H9 (cell line): ENCODE data around the gene NEUROG1. TPM values are rescaled to one million over a fixed set of nuclear protein-coding genes. Genes with fewer than 3 reads are reported as not detected.
A peak's percentile ranks its signal among the peaks of the same experiment; 100 is the strongest.

Experiments used
- DNase-seq: peaks from one replicate; pipeline ENCODE4 v3.0.0-alpha.2; 2017
- H2AFZ ChIP-seq: one replicate; pipeline ENCODE4 v1.6.1; 2013; ENCODE audit warnings: mild to moderate bottlenecking, low read length, control low read depth, moderate library complexity
- H2AK5ac ChIP-seq: 2 replicates; pipeline ENCODE4 v1.6.1; 2013; ENCODE audit warnings: low read length, control low read depth, mixed read lengths; ENCODE audit not compliant: insufficient read length
- H2BK120ac ChIP-seq: one replicate; pipeline ENCODE4 v1.6.1; 2013; ENCODE audit warnings: low read depth, mild to moderate bottlenecking, low read length, control low read depth, inconsistent platforms; ENCODE audit not compliant: poor library complexity, severe bottlenecking
- H2BK12ac ChIP-seq: 2 replicates; pipeline ENCODE4 v1.6.1; 2013; ENCODE audit warnings: low read length, control low read depth, mixed read lengths, low read depth; ENCODE audit not compliant: insufficient read length
- H2BK15ac ChIP-seq: 2 replicates; pipeline ENCODE4 v1.6.1; 2013; ENCODE audit warnings: low read depth, low read length, control low read depth
- H2BK20ac ChIP-seq: one replicate; pipeline ENCODE4 v1.6.1; 2013; ENCODE audit warnings: low read depth, mild to moderate bottlenecking, low read length, control low read depth, inconsistent platforms; ENCODE audit not compliant: poor library complexity, severe bottlenecking
- H2BK5ac ChIP-seq: 2 replicates; pipeline ENCODE4 v1.6.1; 2013; ENCODE audit warnings: low read length, control low read depth, mixed read lengths; ENCODE audit not compliant: insufficient read length
- H3K14ac ChIP-seq: 2 replicates; pipeline ENCODE4 v1.6.1; 2013; ENCODE audit warnings: low read length, control low read depth; ENCODE audit not compliant: insufficient read depth
- H3K18ac ChIP-seq: 2 replicates; pipeline ENCODE4 v1.6.1; 2013; ENCODE audit warnings: low read depth, mild to moderate bottlenecking, mixed read lengths, low read length, control low read depth; ENCODE audit not compliant: insufficient read length
- H3K23ac ChIP-seq: 2 replicates; pipeline ENCODE4 v1.6.1; 2013; ENCODE audit warnings: low read length, control low read depth, mixed read lengths, low read depth; ENCODE audit not compliant: insufficient read length
- H3K23me2 ChIP-seq: 2 replicates; pipeline ENCODE4 v1.6.1; 2013; ENCODE audit warnings: low read depth, mild to moderate bottlenecking, mixed read lengths, low read length, control low read depth; ENCODE audit not compliant: insufficient read length, poor library complexity, severe bottlenecking
- H3K27ac ChIP-seq: 2 replicates; pipeline ENCODE4 v1.5.1; 2013; ENCODE audit warnings: low read length, control low read depth, mixed read lengths, low read depth; ENCODE audit not compliant: insufficient read length
- H3K27me3 ChIP-seq: 2 replicates; pipeline ENCODE4 v1.6.1; 2013; ENCODE audit warnings: low read length, control low read depth, inconsistent platforms; ENCODE audit not compliant: insufficient read depth
- H3K4ac ChIP-seq: 2 replicates; pipeline ENCODE4 v1.6.1; 2013; ENCODE audit warnings: low read depth, mild to moderate bottlenecking, control low read depth, inconsistent platforms, low read length, moderate library complexity
- H3K4me1 ChIP-seq: 2 replicates; pipeline ENCODE4 v1.6.1; 2013; ENCODE audit warnings: low read length, control low read depth, inconsistent platforms; ENCODE audit not compliant: insufficient read depth
- H3K4me2 ChIP-seq: 2 replicates; pipeline ENCODE4 v1.6.1; 2013; ENCODE audit warnings: low read length, control low read depth, mixed read lengths; ENCODE audit not compliant: insufficient read length, insufficient read depth
- H3K56ac ChIP-seq: 2 replicates; pipeline ENCODE4 v1.6.1; 2013; ENCODE audit warnings: low read depth, mild to moderate bottlenecking, mixed read lengths, low read length, control low read depth; ENCODE audit not compliant: insufficient read length
- H3K79me1 ChIP-seq: 2 replicates; pipeline ENCODE4 v1.6.1; 2013; ENCODE audit warnings: low read depth, mild to moderate bottlenecking, moderate library complexity, low read length, control low read depth, inconsistent platforms; ENCODE audit not compliant: insufficient read depth, poor library complexity, severe bottlenecking
- H3K79me2 ChIP-seq: 2 replicates; pipeline ENCODE4 v1.6.1; 2013; ENCODE audit warnings: low read length, control low read depth, inconsistent platforms; ENCODE audit not compliant: insufficient read depth
- H3K9ac ChIP-seq: 2 replicates; pipeline ENCODE4 v1.6.1; 2013; ENCODE audit warnings: low read length, control low read depth, mixed read lengths; ENCODE audit not compliant: insufficient read length; ENCODE audit errors: extremely low read depth
- H3K9me3 ChIP-seq: one replicate; pipeline ENCODE4 v1.6.1; 2013; ENCODE audit warnings: low read depth, low read length, inconsistent platforms; ENCODE audit not compliant: control insufficient read depth
- H3T11ph ChIP-seq: one replicate; pipeline ENCODE4 v1.6.1; 2013; ENCODE audit warnings: mild to moderate bottlenecking, low read length, control low read depth, inconsistent platforms
- H4K20me1 ChIP-seq: one replicate; pipeline ENCODE4 v1.6.1; 2013; ENCODE audit not compliant: control insufficient read depth, insufficient read length, insufficient read depth
- H4K5ac ChIP-seq: 2 replicates; pipeline ENCODE4 v1.6.1; 2013; ENCODE audit warnings: low read depth, mild to moderate bottlenecking, mixed read lengths, low read length, control low read depth; ENCODE audit not compliant: insufficient read length
- H4K8ac ChIP-seq: replicated peaks from 2 replicates; pipeline ENCODE4 v1.6.1; 2013; ENCODE audit warnings: low read length, control low read depth, mixed read lengths, low read depth; ENCODE audit not compliant: insufficient read length
- H4K91ac ChIP-seq: 2 replicates; pipeline ENCODE4 v1.6.1; 2013; ENCODE audit warnings: low read depth, mild to moderate bottlenecking, moderate library complexity, mixed read lengths, low read length, control low read depth; ENCODE audit not compliant: insufficient read length
- H3K27ac Mint-ChIP-seq, 3 experiments: 2 replicates in 2 of 3; 3 replicates in 1 of 3; pipeline ENCODE4 v1.8.0; 2020 to 2021; ENCODE audit warnings: mixed read lengths in 3 of 3, mild to moderate bottlenecking in 1 of 3, moderate library complexity in 1 of 3
- H3K27me3 Mint-ChIP-seq: 2 replicates; pipeline ENCODE4 v1.8.0; 2021; ENCODE audit warnings: low read depth, mild to moderate bottlenecking, moderate library complexity, mixed read lengths
- H3K36me3 Mint-ChIP-seq, 3 experiments: 2 replicates in 2 of 3; 3 replicates in 1 of 3; pipeline ENCODE4 v1.8.0; 2020 to 2021; ENCODE audit warnings: low read depth in 3 of 3, mixed read lengths in 3 of 3; ENCODE audit not compliant: insufficient read depth in 1 of 3
- H3K4me1 Mint-ChIP-seq, 2 experiments: 2 replicates each; pipeline ENCODE4 v1.8.0; 2020; ENCODE audit warnings: mixed read lengths in 2 of 2
- H3K4me3 Mint-ChIP-seq, 2 experiments: 2 replicates in 1 of 2; 3 replicates in 1 of 2; pipeline ENCODE4 v1.8.0; 2020 to 2021; ENCODE audit warnings: mild to moderate bottlenecking in 2 of 2, mixed read lengths in 2 of 2, moderate library complexity in 1 of 2
- H3K9me3 Mint-ChIP-seq, 2 experiments: 2 replicates in 1 of 2; 3 replicates in 1 of 2; pipeline ENCODE4 v1.8.0; 2020; ENCODE audit warnings: mild to moderate bottlenecking in 2 of 2, mixed read lengths in 2 of 2, moderate library complexity in 1 of 2
- CTCF ChIP-seq: fragments of 200-600 bp; sonication (generic); conservative IDR thresholded peaks from 3 replicates; pipeline ENCODE4 v1.8.0; 2021; ENCODE audit warnings: antibody characterized with exemption, mild to moderate bottlenecking
- WGBS: extraction: QIAGEN DNeasy Blood & Tissue Kit; methylation state at CpG from one replicate; pipeline ENCODE4 v1.1.7; 2013; ENCODE audit warnings: missing lambda C conversion rate, low lambda C conversion rate, mixed read lengths; ENCODE audit not compliant: insufficient read length; ENCODE audit errors: extremely low coverage; 5-methylcytosine and 5-hydroxymethylcytosine counted together
- total RNA-seq: library from RNA; stranded (reverse); gene quantifications from 2 replicates; pipeline ENCODE4 v1.2.1, GENCODE V29; 2021

The NEUROG1 gene
- total RNA-seq, 1 experiment from 2014 or later, result not detected

- Histone ChIP-seq H4K91ac (no peak overlapping the region), H2AK5ac (no peak overlapping the region), H3K18ac (no peak overlapping the region), H2BK15ac (no peak overlapping the region), H3K14ac (no peak overlapping the region), H3K27me3 (peaks cover 90% of the 10 kb centered on the region), H3K9me3 (no peaks in the 10 kb centered on the region), H2AFZ (no peak overlapping the region), H3K4me1 (peaks cover 2% of the 10 kb centered on the region; the same call in 1 of the 2 replicates), H3K4me2 (peak overlapping the region; percentile 46), H3K4ac (no peak overlapping the region), H2BK12ac (no peak overlapping the region), H2BK5ac (no peak overlapping the region), H4K20me1 (no peaks in the 10 kb centered on the region), H3T11ph (no peak overlapping the region), H3K27ac (no peak overlapping the region), H4K5ac (no peak overlapping the region), H2BK120ac (no peak overlapping the region), H4K8ac (no peak overlapping the region), H3K23ac (no peak overlapping the region), H3K56ac (no peak overlapping the region), H3K9ac (no peak overlapping the region), H2BK20ac (no peak overlapping the region), H3K79me2 (no peaks in the 10 kb centered on the region), H3K23me2 (peaks cover 24% of the 10 kb centered on the region), H3K79me1 (no peaks in the 10 kb centered on the region)
- no CpG with 5 or more reads among the region's 14 CpGs for WGBS
- H3K36me3 Mint-ChIP-seq, result 0 out of 7 replicates have a peak, but pooled peaks cover 0 to 2% (median 0%) of the 10 kb centered on the region in 3 experiments
- H3K9me3 Mint-ChIP-seq, result peaks cover 2 to 11% of the 10 kb centered on the region in 2 experiments; a peak in 2 of 5 replicates
- no peak for DNase-seq
- peaks cover 43 to 59% of the 10 kb centered on the region in 2 experiments for H3K4me1 Mint-ChIP-seq
- TF ChIP-seq CTCF, result no peak
- H3K4me3 Mint-ChIP-seq, result peak overlapping the region; percentile 40 to 84
- no peak overlapping the region for H3K27ac Mint-ChIP-seq
- no peaks in the 10 kb centered on the region for H3K27me3 Mint-ChIP-seq
Measured at GRCh38 chr5:135491038-135491551, 44.7 kb downstream of the NEUROG1 start.
